B cell (primary cell): ENCODE results near the gene KRT4.

ENCODE experiments used
- CTCF ChIP-seq: fragments of 200-600 bp; IDR thresholded peaks from one replicate; pipeline ENCODE4 v1.8.0; 2022; ENCODE audit warnings: antibody characterized with exemption, mild to moderate bottlenecking
- EZH2 ChIP-seq: IDR thresholded peaks from 2 replicates; pipeline ENCODE4 v1.6.1; 2012; ENCODE audit warnings: borderline replicate concordance, low read depth, mild to moderate bottlenecking, moderate library complexity, low read length; ENCODE audit not compliant: insufficient read depth, poor library complexity, severe bottlenecking

- TF ChIP-seq CTCF = no peak
- TF ChIP-seq EZH2 = no peak
Measured at GRCh38 chr12:52788192-52788875, 25.6 kb downstream of the KRT4 start.
